ENCODE measurements around the gene UGT1A7.

Gene UGT1A7

GRCh38 chr2:233658610-233659009, 23.1 kb upstream of the UGT1A7 start:
- H3K4me3 ChIP-seq (ENCODE audit: low read length), result no peak overlapping the region
- H3K9me3 ChIP-seq (ENCODE audit: control insufficient read depth, low read length), result peaks cover 6% of the 10 kb centered on the region
- no peaks in the 10 kb centered on the region for H3K36me3 ChIP-seq (ENCODE audit: control insufficient read depth, insufficient read depth, low read length, severe bottlenecking)
- no peak for DNase-seq (ENCODE audit: low read depth)
- no peaks in the 10 kb centered on the region for H3K4me1 ChIP-seq (ENCODE audit: control insufficient read depth, insufficient read depth, low read length)
- peaks cover 3% of the 10 kb centered on the region for H3K27me3 ChIP-seq (replicated peaks; ENCODE audit: control insufficient read depth, insufficient read depth, low read length)
- H3K9ac ChIP-seq (ENCODE audit: low read length), result no peak overlapping the region

GRCh38 chr2:233663911-233664310, 17.8 kb upstream of the UGT1A7 start:
- H3K4me1 ChIP-seq (ENCODE audit: control insufficient read depth, insufficient read depth, low read length), result no peaks in the 10 kb centered on the region
- peaks cover 3% of the 10 kb centered on the region for H3K27me3 ChIP-seq (replicated peaks; ENCODE audit: control insufficient read depth, insufficient read depth, low read length)
- no peak for DNase-seq (ENCODE audit: low read depth)

GRCh38 chr2:233668605-233669260, 13.0 kb upstream of the UGT1A7 start:
- Histone ChIP-seq H3K9me3 (ENCODE audit: control insufficient read depth, low read length) (no peaks in the 10 kb centered on the region), H3K4me1 (ENCODE audit: control insufficient read depth, insufficient read depth, low read length) (no peaks in the 10 kb centered on the region), H3K27me3 (replicated peaks; ENCODE audit: control insufficient read depth, insufficient read depth, low read length) (peaks cover 1% of the 10 kb centered on the region), H3K4me3 (ENCODE audit: low read length) (no peak overlapping the region), H3K9ac (ENCODE audit: low read length) (no peak overlapping the region), H3K36me3 (ENCODE audit: control insufficient read depth, insufficient read depth, low read length, severe bottlenecking) (no peaks in the 10 kb centered on the region)
- no peak for DNase-seq (ENCODE audit: low read depth)

More at GRCh38 chr2:233663911-233664310, 17.8 kb upstream of the UGT1A7 start:
- H3K9ac ChIP-seq (ENCODE audit: low read length), result no peak overlapping the region
- H3K36me3 ChIP-seq (ENCODE audit: control insufficient read depth, insufficient read depth, low read length, severe bottlenecking), result no peaks in the 10 kb centered on the region
- H3K9me3 ChIP-seq (ENCODE audit: control insufficient read depth, low read length), result peaks cover 6% of the 10 kb centered on the region
- no peak overlapping the region for H3K4me3 ChIP-seq (ENCODE audit: low read length)

- Histone ChIP-seq H3K9ac (ENCODE audit: low read length) (no peak within 1 kb of the TSS), H3K36me3 (ENCODE audit: control insufficient read depth, insufficient read depth, low read length, severe bottlenecking) (no peaks in the 10 kb centered on the region), H3K9me3 (ENCODE audit: control insufficient read depth, low read length) (no peaks in the 10 kb centered on the region), H3K27me3 (replicated peaks; ENCODE audit: control insufficient read depth, insufficient read depth, low read length) (no peaks in the 10 kb centered on the region), H3K4me1 (ENCODE audit: control insufficient read depth, insufficient read depth, low read length) (no peaks in the 10 kb centered on the region), H3K4me3 (ENCODE audit: low read length) (no peak within 1 kb of the TSS)
- no peak for DNase-seq (ENCODE audit: low read depth)
Observed at GRCh38 chr2:233671290-233672161, 10.2 kb upstream of the UGT1A7 start, which contains the start of gene UGT1A9. TSS of gene UGT1A9 (plus strand) at chr2:233671898. CDS start at chr2:233671935, 37 bp downstream.

- Histone ChIP-seq H3K4me3 (ENCODE audit: low read length) (no peak overlapping the region), H3K27me3 (replicated peaks; ENCODE audit: control insufficient read depth, insufficient read depth, low read length) (no peaks in the 10 kb centered on the region)
- DNase-seq (ENCODE audit: low read depth), result no peak
Observed at GRCh38 chr2:233672886-233673285, 8.8 kb upstream of the UGT1A7 start.

GRCh38 chr2:233673896-233674295, 7.8 kb upstream of the UGT1A7 start:
- Histone ChIP-seq H3K4me1 (ENCODE audit: control insufficient read depth, insufficient read depth, low read length) (no peaks in the 10 kb centered on the region), H3K9ac (ENCODE audit: low read length) (no peak overlapping the region), H3K4me3 (ENCODE audit: low read length) (no peak overlapping the region), H3K27me3 (replicated peaks; ENCODE audit: control insufficient read depth, insufficient read depth, low read length) (no peaks in the 10 kb centered on the region), H3K9me3 (ENCODE audit: control insufficient read depth, low read length) (no peaks in the 10 kb centered on the region), H3K36me3 (ENCODE audit: control insufficient read depth, insufficient read depth, low read length, severe bottlenecking) (no peaks in the 10 kb centered on the region)
- DNase-seq (ENCODE audit: low read depth), result no peak

More at GRCh38 chr2:233672886-233673285, 8.8 kb upstream of the UGT1A7 start:
- Histone ChIP-seq H3K36me3 (ENCODE audit: control insufficient read depth, insufficient read depth, low read length, severe bottlenecking) (no peaks in the 10 kb centered on the region), H3K4me1 (ENCODE audit: control insufficient read depth, insufficient read depth, low read length) (no peaks in the 10 kb centered on the region), H3K9me3 (ENCODE audit: control insufficient read depth, low read length) (no peaks in the 10 kb centered on the region), H3K9ac (ENCODE audit: low read length) (no peak overlapping the region)

GRCh38 chr2:233674314-233674713, 7.4 kb upstream of the UGT1A7 start:
- DNase-seq (ENCODE audit: low read depth), result no peak
- Histone ChIP-seq H3K9ac (ENCODE audit: low read length) (no peak overlapping the region), H3K27me3 (replicated peaks; ENCODE audit: control insufficient read depth, insufficient read depth, low read length) (peaks cover 3% of the 10 kb centered on the region), H3K9me3 (ENCODE audit: control insufficient read depth, low read length) (no peaks in the 10 kb centered on the region), H3K36me3 (ENCODE audit: control insufficient read depth, insufficient read depth, low read length, severe bottlenecking) (no peaks in the 10 kb centered on the region), H3K4me3 (ENCODE audit: low read length) (no peak overlapping the region), H3K4me1 (ENCODE audit: control insufficient read depth, insufficient read depth, low read length) (no peaks in the 10 kb centered on the region)

GRCh38 chr2:233674995-233675394, 6.7 kb upstream of the UGT1A7 start:
- H3K36me3 ChIP-seq (ENCODE audit: control insufficient read depth, insufficient read depth, low read length, severe bottlenecking), result no peaks in the 10 kb centered on the region
- DNase-seq (ENCODE audit: low read depth), result no peak
- H3K9ac ChIP-seq (ENCODE audit: low read length), result no peak overlapping the region
- no peak overlapping the region for H3K4me3 ChIP-seq (ENCODE audit: low read length)
- no peaks in the 10 kb centered on the region for H3K4me1 ChIP-seq (ENCODE audit: control insufficient read depth, insufficient read depth, low read length)
- H3K9me3 ChIP-seq (ENCODE audit: control insufficient read depth, low read length), result no peaks in the 10 kb centered on the region
- peaks cover 5% of the 10 kb centered on the region for H3K27me3 ChIP-seq (replicated peaks; ENCODE audit: control insufficient read depth, insufficient read depth, low read length)

GRCh38 chr2:233676046-233676445, 5.7 kb upstream of the UGT1A7 start:
- H3K9ac ChIP-seq (ENCODE audit: low read length), result no peak overlapping the region
- H3K36me3 ChIP-seq (ENCODE audit: control insufficient read depth, insufficient read depth, low read length, severe bottlenecking), result no peaks in the 10 kb centered on the region
- no peaks in the 10 kb centered on the region for H3K9me3 ChIP-seq (ENCODE audit: control insufficient read depth, low read length)
- H3K4me3 ChIP-seq (ENCODE audit: low read length), result no peak overlapping the region
- DNase-seq (ENCODE audit: low read depth), result no peak
- H3K27me3 ChIP-seq (replicated peaks; ENCODE audit: control insufficient read depth, insufficient read depth, low read length), result peaks cover 5% of the 10 kb centered on the region
- no peaks in the 10 kb centered on the region for H3K4me1 ChIP-seq (ENCODE audit: control insufficient read depth, insufficient read depth, low read length)

- Histone ChIP-seq H3K4me1 (ENCODE audit: control insufficient read depth, insufficient read depth, low read length) (no peaks in the 10 kb centered on the region), H3K36me3 (ENCODE audit: control insufficient read depth, insufficient read depth, low read length, severe bottlenecking) (no peaks in the 10 kb centered on the region), H3K9ac (ENCODE audit: low read length) (no peak overlapping the region), H3K4me3 (ENCODE audit: low read length) (no peak overlapping the region), H3K9me3 (ENCODE audit: control insufficient read depth, low read length) (no peaks in the 10 kb centered on the region), H3K27me3 (replicated peaks; ENCODE audit: control insufficient read depth, insufficient read depth, low read length) (peaks cover 5% of the 10 kb centered on the region)
- DNase-seq (ENCODE audit: low read depth), result no peak
Observed at GRCh38 chr2:233679196-233679595, 2.5 kb upstream of the UGT1A7 start.

- no peak for DNase-seq (ENCODE audit: low read depth)
- Histone ChIP-seq H3K9me3 (ENCODE audit: control insufficient read depth, low read length) (no peaks in the 10 kb centered on the region), H3K4me1 (ENCODE audit: control insufficient read depth, insufficient read depth, low read length) (no peaks in the 10 kb centered on the region), H3K4me3 (ENCODE audit: low read length) (no peak overlapping the region), H3K36me3 (ENCODE audit: control insufficient read depth, insufficient read depth, low read length, severe bottlenecking) (no peaks in the 10 kb centered on the region), H3K9ac (ENCODE audit: low read length) (no peak overlapping the region), H3K27me3 (replicated peaks; ENCODE audit: control insufficient read depth, insufficient read depth, low read length) (peaks cover 5% of the 10 kb centered on the region)
Observed at GRCh38 chr2:233680361-233681045, 1.2 kb upstream of the UGT1A7 start.
